ENCODE data around the gene BTK. TPM values are rescaled to one million over a fixed set of nuclear protein-coding genes. Genes with fewer than 3 reads are reported as not detected.

Gene BTK
- total and polyA plus RNA-seq, 3 experiments from 2014 or later: 0.48 to 0.60 TPM; not detected in 1

Other genes with a start within 250 kb of the BTK start
- under 1 TPM; 0.18 TPM for gene DRP2, start 166.4 kb downstream of the BTK start, total RNA-seq
- not detected for gene DRP2, start 166.4 kb downstream of the BTK start, polyA plus RNA-seq
- not detected for gene TAF7L, start 94.9 kb downstream of the BTK start, total RNA-seq
- not detected for gene TAF7L, start 94.9 kb downstream of the BTK start, polyA plus RNA-seq
- 10 to 100 TPM; 40.1 to 43.3 TPM for gene TIMM8A, start 37.4 kb downstream of the BTK start, total RNA-seq
- gene TIMM8A, start 37.4 kb downstream of the BTK start, polyA plus RNA-seq: 11.8 TPM
- gene RPL36A, start 4.8 kb upstream of the BTK start, total RNA-seq: 100 to 1,000 TPM; 332 to 416 TPM
- 2,098 TPM for gene RPL36A, start 4.8 kb upstream of the BTK start, polyA plus RNA-seq
- 10 to 100 TPM; 43.3 to 44.2 TPM for gene GLA, start 21.7 kb upstream of the BTK start, total RNA-seq
- gene GLA, start 21.7 kb upstream of the BTK start, polyA plus RNA-seq: 17.0 TPM
- gene HNRNPH2, start 22.0 kb upstream of the BTK start, total RNA-seq: 10 to 100 TPM; 21.3 to 22.0 TPM
- gene HNRNPH2, start 22.0 kb upstream of the BTK start, polyA plus RNA-seq: 78.7 TPM
- 1 to 10 TPM; 3.9 to 4.9 TPM for gene ARMCX4, start 99.3 kb upstream of the BTK start, total RNA-seq
- 0.78 TPM for gene ARMCX4, start 99.3 kb upstream of the BTK start, polyA plus RNA-seq
- 1 to 10 TPM; 2.1 to 2.2 TPM for gene ARMCX1, start 164.4 kb upstream of the BTK start, total RNA-seq
- 1.0 TPM for gene ARMCX1, start 164.4 kb upstream of the BTK start, polyA plus RNA-seq
- 10 to 100 TPM; 70.1 TPM for gene ARMCX6, start 231.8 kb upstream of the BTK start, total RNA-seq
- gene ARMCX6, start 231.8 kb upstream of the BTK start, polyA plus RNA-seq: 40.7 TPM
- gene ARMCX3, start 237.0 kb upstream of the BTK start, total RNA-seq: 10 to 100 TPM; 49.9 to 52.5 TPM
- gene ARMCX3, start 237.0 kb upstream of the BTK start, polyA plus RNA-seq: 23.4 TPM

Data from CD8-positive, alpha-beta memory T cell (primary cell).